Measurements from ENCODE around the gene HHIPL1. TPM values are rescaled to one million over a fixed set of nuclear protein-coding genes. Genes with fewer than 3 reads are reported as not detected.
A peak's percentile ranks its signal among the peaks of the same experiment; 100 is the strongest.

HHIPL1 gene
- total RNA-seq, 3 donors from 2014 or later, result 0.26 to 3.2 (median 1.1) TPM

DNA sequence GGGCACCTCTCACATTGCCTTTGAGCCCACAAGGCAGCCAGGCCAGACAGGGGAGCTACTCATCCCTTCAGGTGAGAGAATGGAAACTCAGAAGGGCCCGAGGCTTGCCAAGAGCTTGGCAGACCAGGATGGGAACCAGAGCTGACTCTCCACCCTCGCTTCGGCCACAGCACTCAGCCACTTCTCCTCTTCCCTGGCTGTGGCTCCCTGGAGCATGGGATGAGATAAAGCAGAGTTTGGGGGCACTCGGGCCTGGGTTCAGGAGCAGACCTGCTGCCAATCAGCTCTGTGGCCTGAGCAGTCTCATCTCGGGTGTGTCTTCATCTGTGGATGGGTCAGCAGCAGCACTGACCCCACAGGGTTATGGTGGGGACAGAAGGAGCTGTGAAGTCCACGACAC lies 20.9 kb upstream of the HHIPL1 start:
- no peak for TF ChIP-seq CTCF (IDR thresholded peaks at IDR 0.05)
- no peak for DNase-seq
- no peaks in the 10 kb centered on the region for H3K4me1 ChIP-seq (ENCODE audit: low read depth)
- H3K36me3 ChIP-seq (ENCODE audit: low read depth), result no peaks in the 10 kb centered on the region
- no peak overlapping the region for H3K4me3 ChIP-seq
- intact Hi-C loops (cut with DNase I, micrococcal nuclease), result no loop called here
- H3K9me3 ChIP-seq, result no peaks in the 10 kb centered on the region
- ATAC-seq, result no peak

- intact Hi-C loops (cut with DNase I, micrococcal nuclease), result no loop called here
- ATAC-seq (peak; percentile 45), DNase-seq (peak in 2 of 3 donors; percentile 40 to 44)
- Histone ChIP-seq H3K4me1 (ENCODE audit: low read depth) (no peaks in the 10 kb centered on the region), H3K36me3 (ENCODE audit: low read depth) (no peaks in the 10 kb centered on the region), H3K9me3 (no peaks in the 10 kb centered on the region), H3K4me3 (no peak overlapping the region)
- no peak for TF ChIP-seq CTCF (IDR thresholded peaks at IDR 0.05)
Measured at GRCh38 chr14:99624971-99625370, 20.0 kb upstream of the HHIPL1 start.

- intact Hi-C loops (cut with DNase I, micrococcal nuclease), result no loop called here
- no peak for ATAC-seq
Measured at GRCh38 chr14:99625476-99625875, 19.5 kb upstream of the HHIPL1 start.

GRCh38 chr14:99626041-99626648 lies 18.8 kb upstream of the HHIPL1 start:
- TF ChIP-seq CTCF (IDR thresholded peaks at IDR 0.05), result no peak
- Histone ChIP-seq H3K4me3 (no peak overlapping the region), H3K9me3 (no peaks in the 10 kb centered on the region), H3K4me1 (ENCODE audit: low read depth) (no peaks in the 10 kb centered on the region), H3K36me3 (ENCODE audit: low read depth) (no peaks in the 10 kb centered on the region)
- no peak for ATAC-seq
- intact Hi-C loops (cut with DNase I, micrococcal nuclease), result loop anchor here in 1 of 2 donors (2.0 kb wide), 1 partner anchor 107 kb away; no protein-coding TSS in a partner anchor
- peak in 1 of 3 donors; percentile 33 for DNase-seq

More at GRCh38 chr14:99625476-99625875, 19.5 kb upstream of the HHIPL1 start:
- TF ChIP-seq CTCF (IDR thresholded peaks at IDR 0.05), result no peak
- H3K4me1 ChIP-seq (ENCODE audit: low read depth), result no peaks in the 10 kb centered on the region
- no peaks in the 10 kb centered on the region for H3K9me3 ChIP-seq
- H3K36me3 ChIP-seq (ENCODE audit: low read depth), result no peaks in the 10 kb centered on the region
- DNase-seq, result no peak
- no peak overlapping the region for H3K4me3 ChIP-seq

DNA sequence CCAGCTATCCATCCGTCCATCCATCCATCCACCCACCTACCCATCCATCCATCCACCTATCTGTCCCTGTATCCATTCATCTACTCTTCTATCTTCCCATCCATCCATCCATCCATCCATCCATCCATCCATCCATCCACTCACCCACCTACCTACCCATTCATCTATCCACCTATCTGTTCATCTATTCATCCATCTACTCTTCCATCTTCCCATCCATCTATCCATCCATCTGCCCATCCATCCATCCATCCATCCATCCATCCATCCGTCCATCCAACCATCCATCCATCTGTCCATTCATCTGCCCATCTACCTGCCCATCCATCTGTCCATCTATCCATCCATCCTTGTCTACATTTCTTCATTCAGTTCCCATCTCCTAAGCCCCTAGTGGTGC lies 17.8 kb upstream of the HHIPL1 start:
- DNase-seq (no peak), ATAC-seq (no peak)
- Histone ChIP-seq H3K4me1 (ENCODE audit: low read depth) (no peaks in the 10 kb centered on the region), H3K4me3 (no peak overlapping the region), H3K36me3 (ENCODE audit: low read depth) (no peaks in the 10 kb centered on the region), H3K9me3 (no peaks in the 10 kb centered on the region)
- intact Hi-C loops (cut with DNase I, micrococcal nuclease), result loop anchor here in 1 of 2 donors (2.0 kb wide), 1 partner anchor 108 kb away; no protein-coding TSS in a partner anchor
- no peak for TF ChIP-seq CTCF (IDR thresholded peaks at IDR 0.05)
